OCI-LY7 (cell line): ENCODE results near the gene MADD. TPM values are rescaled to one million over a fixed set of nuclear protein-coding genes. Genes with fewer than 3 reads are reported as not detected.

Experiments used
- BruUV-seq: library from RNA; stranded (reverse); fragments of 400-500 nt; replicated peaks from 2 replicates; lab custom pipeline; 2021; lab: Mats Ljungman, UMichigan
- CTCF ChIA-PET: fragments of 300-600 bp; sonication (Branson Sonifier 250); formaldehyde crosslinking; loops from one replicate; lab custom pipeline; 2022; ENCODE audit warnings: antibody characterized with exemption; ENCODE audit not compliant: unreplicated experiment; lab: Charles Lee
- POLR2A ChIA-PET: fragments of 300-600 bp; sonication (Branson Sonifier 250); formaldehyde crosslinking; loops from one replicate; lab custom pipeline; 2022; ENCODE audit warnings: antibody characterized with exemption; lab: Charles Lee
- DNase-seq: peaks from one replicate; pipeline ENCODE4 v3.0.0-alpha.2; 2015; ENCODE audit warnings: low spot score
- H2AFZ ChIP-seq: fragments of 200-600 bp; sonication (generic), shearing (Covaris generic); 2 replicates; pipeline ENCODE4 v1.6.1; 2014; ENCODE audit warnings: mild to moderate bottlenecking, antibody characterized with exemption, low read length, moderate library complexity
- H3K27ac ChIP-seq: fragments of 200-600 bp; sonication (generic); 2 replicates; pipeline ENCODE4 v1.5.1; 2014; ENCODE audit warnings: mixed run types, low read depth, mild to moderate bottlenecking, moderate library complexity, low read length, inconsistent platforms; ENCODE audit not compliant: poor library complexity, severe bottlenecking
- H3K36me3 ChIP-seq: fragments of 200-600 bp; sonication (generic); 2 replicates; pipeline ENCODE4 v1.6.1; 2014; ENCODE audit warnings: mild to moderate bottlenecking, antibody characterized with exemption, low read length, moderate library complexity, mixed read lengths; ENCODE audit not compliant: insufficient read depth
- H3K4me1 ChIP-seq: fragments of 200-600 bp; sonication (generic); 2 replicates; pipeline ENCODE4 v1.5.1; 2014; ENCODE audit warnings: mild to moderate bottlenecking, low read length; ENCODE audit not compliant: insufficient read depth, poor library complexity, severe bottlenecking
- H3K4me2 ChIP-seq: fragments of 200-600 bp; sonication (generic); 2 replicates; pipeline ENCODE4 v1.6.1; 2014; ENCODE audit warnings: mild to moderate bottlenecking, low read length
- H3K4me3 ChIP-seq: fragments of 200-600 bp; sonication (generic); 2 replicates; pipeline ENCODE4 v1.5.1; 2014; ENCODE audit warnings: mild to moderate bottlenecking, low read depth, low read length; ENCODE audit not compliant: poor library complexity, severe bottlenecking
- H3K79me2 ChIP-seq: fragments of 200-600 bp; sonication (generic); 2 replicates; pipeline ENCODE4 v1.6.1; 2016; ENCODE audit warnings: low read depth, mild to moderate bottlenecking, low read length, moderate library complexity, mixed read lengths; ENCODE audit not compliant: insufficient read depth
- H3K9me2 ChIP-seq: fragments of 200-600 bp; sonication (generic); 2 replicates; pipeline ENCODE4 v1.6.1; 2016; ENCODE audit warnings: mild to moderate bottlenecking, low read length, mixed read lengths; ENCODE audit not compliant: insufficient read depth
- H3K9me3 ChIP-seq: fragments of 200-600 bp; sonication (generic); 2 replicates; pipeline ENCODE4 v1.6.1; 2014; ENCODE audit warnings: mild to moderate bottlenecking, mixed run types, low read length, mixed read lengths
- H4K20me1 ChIP-seq: fragments of 200-600 bp; sonication (generic); 2 replicates; pipeline ENCODE4 v1.6.1; 2014; ENCODE audit warnings: mild to moderate bottlenecking, antibody characterized with exemption, low read length, moderate library complexity, mixed read lengths; ENCODE audit not compliant: insufficient read depth
- CTCF ChIP-seq: fragments of 200-600 bp; sonication (generic); conservative IDR thresholded peaks from 2 replicates; pipeline ENCODE4 v1.5.1; 2014; ENCODE audit warnings: mild to moderate bottlenecking, antibody characterized with exemption, low read length, moderate library complexity, mixed read lengths
- EZH2phosphoT487 ChIP-seq: fragments of 200-600 bp; sonication (generic); IDR thresholded peaks from 2 replicates; pipeline ENCODE4 v1.6.1; 2018; ENCODE audit warnings: low read depth, borderline replicate concordance, mild to moderate bottlenecking, mixed run types, antibody characterized with exemption, low read length, moderate library complexity, mixed read lengths
- intact Hi-C: fragments of 100-400 bp; cut with micrococcal nuclease; formaldehyde crosslinking; loops from one replicate; pipeline ENCODE4 v1.10.0; 2022; ENCODE audit not compliant: unreplicated experiment
- total RNA-seq, 2 experiments: library from RNA; depleted of rRNA in 1 of 2; stranded (reverse); fragments of >200 nt in 1 of 2; shearing (Covaris generic) in 1 of 2; gene quantifications; 2 replicates each; pipeline ENCODE4 v1.2.3, GENCODE V29; 2014 to 2022

MADD gene
- total RNA-seq, 2 experiments from 2014 or later, result 32.1 to 47.8 TPM

GRCh38 chr11:47350315-47350714 lies 80.4 kb downstream of the MADD start:
- ChIA-PET POLR2A (no interaction called here), CTCF (interaction anchor here (0.6 kb wide), 1 partner anchor 16 kb away, joined by 3 read pairs; no protein-coding TSS in a partner anchor)
- intact Hi-C loops, result no loop called here
- no peak for DNase-seq
- no peaks in the 10 kb centered on the region for H3K9me2 ChIP-seq
- H3K4me2 ChIP-seq, result no peak overlapping the region
- H3K9me3 ChIP-seq, result no peaks in the 10 kb centered on the region
- H4K20me1 ChIP-seq, result no peaks in the 10 kb centered on the region
- peaks cover 6% of the 10 kb centered on the region for H3K36me3 ChIP-seq
- no peak overlapping the region for H3K27ac ChIP-seq
- H2AFZ ChIP-seq, result no peak overlapping the region
- H3K4me3 ChIP-seq, result no peak overlapping the region
- H3K79me2 ChIP-seq, result no peaks in the 10 kb centered on the region
- no peaks in the 10 kb centered on the region for H3K4me1 ChIP-seq
- no TSS peak for BruUV-seq
- TF ChIP-seq CTCF, result no peak
- no peak for TF ChIP-seq EZH2phosphoT487

GRCh38 chr11:47351156-47352126 lies 81.5 kb downstream of the MADD start:
- H3K27ac ChIP-seq, result no peak overlapping the region
- no peak overlapping the region for H3K4me2 ChIP-seq
- H3K79me2 ChIP-seq, result no peaks in the 10 kb centered on the region
- no peaks in the 10 kb centered on the region for H4K20me1 ChIP-seq
- H2AFZ ChIP-seq, result no peak overlapping the region
- no peak overlapping the region for H3K4me3 ChIP-seq
- BruUV-seq, result no TSS peak
- TF ChIP-seq EZH2phosphoT487, result no peak
- ChIA-PET POLR2A (interaction anchor here (0.5 kb wide), 1 partner anchor 57 kb away, joined by 8 read pairs; no protein-coding TSS in a partner anchor), CTCF (interaction anchor here (0.6 kb wide), 1 partner anchor 119 kb away, joined by 3 read pairs; no protein-coding TSS in a partner anchor)
- intact Hi-C loops, result no loop called here
- no peaks in the 10 kb centered on the region for H3K4me1 ChIP-seq
- no peaks in the 10 kb centered on the region for H3K9me2 ChIP-seq
- no peak for DNase-seq
- no peaks in the 10 kb centered on the region for H3K9me3 ChIP-seq
- H3K36me3 ChIP-seq, result peaks cover 14% of the 10 kb centered on the region

GRCh38 chr11:47352556-47352955 lies 82.6 kb downstream of the MADD start, which contains the start of gene MYBPC3:
MYBPC3 (minus strand) TSS chr11:47352702; CDS start chr11:47352647, 55 bp downstream.
- no peaks in the 10 kb centered on the region for H3K9me3 ChIP-seq
- no peak within 1 kb of the TSS for H3K4me3 ChIP-seq
- no peaks in the 10 kb centered on the region for H3K79me2 ChIP-seq
- H3K36me3 ChIP-seq, result peaks cover 14% of the 10 kb centered on the region
- intact Hi-C loops, result no loop called here
- no peaks in the 10 kb centered on the region for H3K4me1 ChIP-seq
- no peak for DNase-seq
- H3K27ac ChIP-seq, result no peak within 1 kb of the TSS
- no peak within 1 kb of the TSS for H2AFZ ChIP-seq
- H3K4me2 ChIP-seq, result no peak within 1 kb of the TSS
- BruUV-seq, result no TSS peak
- no peaks in the 10 kb centered on the region for H4K20me1 ChIP-seq
- POLR2A ChIA-PET, result no interaction called here
- H3K9me2 ChIP-seq, result no peaks in the 10 kb centered on the region
- TF ChIP-seq EZH2phosphoT487 (no peak), CTCF (no peak)
- CTCF ChIA-PET, result no interaction called here
